CD4-positive, alpha-beta T cell (primary cell): ENCODE data around the gene SLC38A4. TPM values are rescaled to one million over a fixed set of nuclear protein-coding genes. Genes with fewer than 3 reads are reported as not detected.

Source experiments
- ATAC-seq: fragments of 200-7000 bp; cut with Tn5 transposase; one replicate; pipeline ENCODE4 v1.10.0; 2022; ENCODE audit warnings: mild to moderate bottlenecking; ENCODE audit not compliant: poor library complexity
- CTCF ChIA-PET: fragments of 350-600 bp; sonication (Branson Sonifier 250); formaldehyde crosslinking; loops from one replicate; lab custom pipeline; 2021; ENCODE audit warnings: antibody characterized with exemption, inconsistent platforms; lab: Charles Lee
- POLR2A ChIA-PET: fragments of 350-600 bp; sonication (Branson Sonifier 250); formaldehyde crosslinking; loops from one replicate; lab custom pipeline; 2021; ENCODE audit warnings: antibody characterized with exemption, inconsistent platforms; lab: Charles Lee
- DNase-seq, 14 experiments: peaks; one replicate each; pipeline ENCODE4 v3.0.0-alpha.2; 2013 to 2020; ENCODE audit warnings: mixed read lengths in 2 of 14
- H3K27ac ChIP-seq, 2 donors: one replicate each; pipeline versions ENCODE4 v1.5.1 to v1.7.0; 2013; ENCODE audit warnings: low read length in 2 of 2, low read depth in 1 of 2, mild to moderate bottlenecking in 1 of 2
- H3K27me3 ChIP-seq, 2 experiments: 1 replicate in 1 of 2; 2 replicates in 1 of 2; pipeline versions ENCODE4 v1.6.1 to v1.7.0; 2013; ENCODE audit warnings: low read length in 2 of 2, control low read depth in 1 of 2, mild to moderate bottlenecking in 1 of 2, moderate library complexity in 1 of 2; ENCODE audit not compliant: insufficient read depth in 2 of 2, control insufficient read depth in 1 of 2
- H3K36me3 ChIP-seq: one replicate; pipeline ENCODE4 v1.6.1; 2013; ENCODE audit warnings: low read length, control low read depth; ENCODE audit not compliant: insufficient read depth
- H3K4me1 ChIP-seq: one replicate; pipeline ENCODE4 v1.6.1; 2013; ENCODE audit warnings: low read length, control low read depth; ENCODE audit not compliant: insufficient read depth
- H3K4me3 ChIP-seq: one replicate; pipeline ENCODE4 v1.5.1; 2013; ENCODE audit warnings: mild to moderate bottlenecking, low read length, moderate library complexity
- H3K9me3 ChIP-seq, 2 experiments: 1 replicate in 1 of 2; 2 replicates in 1 of 2; pipeline versions ENCODE4 v1.6.1 to v1.7.0; 2013; ENCODE audit warnings: low read length in 2 of 2, mild to moderate bottlenecking in 2 of 2, control low read depth in 1 of 2, moderate library complexity in 1 of 2; ENCODE audit not compliant: control insufficient read depth in 1 of 2, insufficient read depth in 1 of 2
- H3K27ac Mint-ChIP-seq: one replicate; pipeline ENCODE4 v1.8.0; 2020; ENCODE audit warnings: mixed read lengths
- H3K27me3 Mint-ChIP-seq: one replicate; pipeline ENCODE4 v1.8.0; 2021; ENCODE audit warnings: mixed read lengths
- H3K36me3 Mint-ChIP-seq: one replicate; pipeline ENCODE4 v1.8.0; 2021; ENCODE audit warnings: low read depth, mixed read lengths
- H3K4me1 Mint-ChIP-seq: one replicate; pipeline ENCODE4 v1.8.0; 2021; ENCODE audit warnings: low read depth, mixed read lengths
- H3K4me3 Mint-ChIP-seq: one replicate; pipeline ENCODE4 v1.8.0; 2020; ENCODE audit warnings: mild to moderate bottlenecking, mixed read lengths
- H3K9me3 Mint-ChIP-seq: one replicate; pipeline ENCODE4 v1.8.0; 2020; ENCODE audit warnings: mixed read lengths
- intact Hi-C, 2 experiments: fragments of 100-400 bp; cut with DNase I in 1 of 2; cut with micrococcal nuclease in 1 of 2; formaldehyde crosslinking; loops; one replicate each; pipeline versions ENCODE4 v1.15.1 to v1.9.0; 2023 to 2025; cut with DNase I, micrococcal nuclease
- total RNA-seq, 174 experiments: library from RNA in 2 of 174; stranded (reverse) in 2 of 174; gene quantifications; one replicate each; pipeline ENCODE4 v1.2.3 and lab custom pipeline; 2021 to 2026
- TF ChIP-seq, protein P1 (sequence below): fragments of 200-600 bp; IDR thresholded peaks from one replicate; pipeline ENCODE4 v1.8.0; 2022; ENCODE audit warnings: antibody characterized with exemption, mild to moderate bottlenecking

Gene SLC38A4
- total RNA-seq, 2 experiments from 2014 or later, result not detected

DNA sequence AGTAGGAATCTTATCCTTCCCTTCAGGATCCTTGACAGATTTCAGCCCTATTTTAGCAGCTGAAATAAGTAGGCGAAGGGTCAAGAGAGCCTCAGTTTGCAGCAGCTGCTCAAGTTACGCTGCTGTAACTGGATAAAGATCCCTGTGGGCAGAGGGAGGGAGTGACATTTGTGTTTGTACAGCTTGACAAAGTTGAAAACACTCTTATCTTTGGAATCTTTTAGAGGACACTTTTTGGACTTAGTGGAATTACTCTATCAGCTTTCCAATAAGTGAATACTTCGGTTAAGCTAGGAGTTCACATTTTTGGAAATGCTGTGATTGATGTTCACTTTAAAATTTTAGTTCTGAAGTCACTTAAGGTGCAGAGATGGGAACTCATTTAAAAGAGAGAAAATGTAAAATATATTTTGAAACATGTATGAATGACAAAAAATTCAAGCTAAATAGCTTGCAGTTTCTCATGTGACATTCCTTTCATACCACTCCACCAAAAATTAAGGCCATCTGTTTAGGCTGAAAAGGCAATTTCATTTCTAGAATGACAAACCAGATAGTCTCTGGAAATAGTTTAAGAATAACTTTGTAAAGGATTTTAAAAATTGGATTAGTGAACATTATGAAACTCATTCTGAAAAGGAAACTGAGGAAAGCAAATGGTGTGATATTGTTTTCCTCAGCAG is 55.2 kb downstream of the SLC38A4 start:
- Histone ChIP-seq H3K27ac (no peak overlapping the region), H3K27me3 (no peaks in the 10 kb centered on the region), H3K4me3 (no peak overlapping the region), H3K4me1 (no peaks in the 10 kb centered on the region), H3K36me3 (no peaks in the 10 kb centered on the region), H3K9me3 (no peaks in the 10 kb centered on the region)
- ChIA-PET CTCF (no interaction called here), POLR2A (no interaction called here)
- no peaks in the 10 kb centered on the region for H3K4me1 Mint-ChIP-seq
- peaks cover 5% of the 10 kb centered on the region for H3K27me3 Mint-ChIP-seq
- H3K4me3 Mint-ChIP-seq, result no peak overlapping the region
- TF ChIP-seq, protein P1, sequence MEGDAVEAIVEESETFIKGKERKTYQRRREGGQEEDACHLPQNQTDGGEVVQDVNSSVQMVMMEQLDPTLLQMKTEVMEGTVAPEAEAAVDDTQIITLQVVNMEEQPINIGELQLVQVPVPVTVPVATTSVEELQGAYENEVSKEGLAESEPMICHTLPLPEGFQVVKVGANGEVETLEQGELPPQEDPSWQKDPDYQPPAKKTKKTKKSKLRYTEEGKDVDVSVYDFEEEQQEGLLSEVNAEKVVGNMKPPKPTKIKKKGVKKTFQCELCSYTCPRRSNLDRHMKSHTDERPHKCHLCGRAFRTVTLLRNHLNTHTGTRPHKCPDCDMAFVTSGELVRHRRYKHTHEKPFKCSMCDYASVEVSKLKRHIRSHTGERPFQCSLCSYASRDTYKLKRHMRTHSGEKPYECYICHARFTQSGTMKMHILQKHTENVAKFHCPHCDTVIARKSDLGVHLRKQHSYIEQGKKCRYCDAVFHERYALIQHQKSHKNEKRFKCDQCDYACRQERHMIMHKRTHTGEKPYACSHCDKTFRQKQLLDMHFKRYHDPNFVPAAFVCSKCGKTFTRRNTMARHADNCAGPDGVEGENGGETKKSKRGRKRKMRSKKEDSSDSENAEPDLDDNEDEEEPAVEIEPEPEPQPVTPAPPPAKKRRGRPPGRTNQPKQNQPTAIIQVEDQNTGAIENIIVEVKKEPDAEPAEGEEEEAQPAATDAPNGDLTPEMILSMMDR, result no peak
- H3K27ac Mint-ChIP-seq, result no peak overlapping the region
- no peaks in the 10 kb centered on the region for H3K36me3 Mint-ChIP-seq
- DNase-seq, result no peak
- no peaks in the 10 kb centered on the region for H3K9me3 Mint-ChIP-seq
- intact Hi-C loops, result no loop called here
- no peak for ATAC-seq

DNA sequence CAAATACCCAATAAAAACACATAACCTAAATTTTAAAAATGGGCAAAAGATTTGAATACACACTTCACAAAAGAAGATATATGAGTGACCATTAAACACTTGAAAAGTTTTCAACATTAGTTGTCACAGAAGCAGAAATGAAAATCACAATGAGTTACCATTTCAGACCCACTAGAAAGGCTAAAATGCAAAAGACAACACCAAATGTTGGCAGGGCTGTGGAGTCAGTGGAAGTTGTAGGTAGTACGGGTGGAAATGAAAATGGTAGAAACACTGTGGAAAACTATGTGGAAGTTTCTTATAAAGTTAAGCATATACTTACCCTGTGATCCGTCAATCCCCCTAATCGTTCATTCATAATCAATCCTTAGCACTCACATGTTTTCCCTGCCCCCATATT is 61.8 kb downstream of the SLC38A4 start:
- TF ChIP-seq, protein P1, result no peak
- no peak overlapping the region for H3K27ac Mint-ChIP-seq
- no peaks in the 10 kb centered on the region for H3K36me3 ChIP-seq
- peaks cover 3% of the 10 kb centered on the region for H3K27me3 Mint-ChIP-seq
- H3K9me3 ChIP-seq, result no peaks in the 10 kb centered on the region
- H3K4me3 Mint-ChIP-seq, result no peak overlapping the region
- H3K9me3 Mint-ChIP-seq, result peaks cover 2% of the 10 kb centered on the region
- no peak for ATAC-seq
- H3K4me3 ChIP-seq, result no peak overlapping the region
- intact Hi-C loops, result no loop called here
- ChIA-PET CTCF (no interaction called here), POLR2A (no interaction called here)
- H3K27me3 ChIP-seq, result no peaks in the 10 kb centered on the region
- no peak for DNase-seq
- no peak overlapping the region for H3K27ac ChIP-seq
- no peaks in the 10 kb centered on the region for H3K4me1 ChIP-seq
- H3K36me3 Mint-ChIP-seq, result no peaks in the 10 kb centered on the region
- no peaks in the 10 kb centered on the region for H3K4me1 Mint-ChIP-seq

DNA sequence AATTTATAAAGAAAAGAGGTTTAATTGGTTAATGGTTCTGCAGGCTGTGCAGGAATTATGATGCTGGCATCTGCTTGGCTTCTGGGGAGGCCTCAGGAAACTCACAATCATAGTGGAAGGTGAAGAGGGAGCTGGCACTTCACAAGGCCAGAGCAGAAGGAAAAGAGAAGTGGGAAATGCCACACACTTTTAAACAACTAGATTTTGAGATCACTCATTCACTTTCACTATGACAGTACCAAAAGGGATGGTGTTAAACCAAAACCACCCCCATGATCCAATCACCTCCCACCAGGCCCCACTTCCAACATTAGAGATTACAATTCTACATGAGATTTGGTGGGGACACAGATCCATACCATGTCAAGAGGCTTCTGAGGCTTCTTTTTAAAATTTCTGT is 62.6 kb downstream of the SLC38A4 start:
- ChIA-PET CTCF (no interaction called here), POLR2A (no interaction called here)
- Histone ChIP-seq H3K9me3 (no peaks in the 10 kb centered on the region), H3K4me3 (no peak overlapping the region), H3K4me1 (no peaks in the 10 kb centered on the region), H3K27me3 (no peaks in the 10 kb centered on the region), H3K27ac (no peak overlapping the region), H3K36me3 (no peaks in the 10 kb centered on the region)
- no peaks in the 10 kb centered on the region for H3K36me3 Mint-ChIP-seq
- DNase-seq, result no peak
- no peaks in the 10 kb centered on the region for H3K27me3 Mint-ChIP-seq
- no peaks in the 10 kb centered on the region for H3K4me1 Mint-ChIP-seq
- no peak for ATAC-seq
- no peak overlapping the region for H3K4me3 Mint-ChIP-seq
- peaks cover 4% of the 10 kb centered on the region for H3K9me3 Mint-ChIP-seq
- H3K27ac Mint-ChIP-seq, result no peak overlapping the region
- TF ChIP-seq, protein P1, result no peak
- intact Hi-C loops, result no loop called here
